Neural cell (in vitro differentiated cells): ENCODE measurements around the gene HECW1.

Source experiments
- EP300 ChIP-seq: fragments of 450-650 bp; conservative IDR thresholded peaks from 2 replicates; pipeline ENCODE4 v1.6.1; 2014; ENCODE audit warnings: antibody characterized with exemption, mild to moderate bottlenecking, moderate library complexity; ENCODE audit not compliant: poor library complexity, severe bottlenecking
- MXI1 ChIP-seq: fragments of 450-650 bp; conservative IDR thresholded peaks from 2 replicates; pipeline ENCODE4 v1.6.1; 2014; ENCODE audit warnings: antibody characterized with exemption, mild to moderate bottlenecking; ENCODE audit not compliant: poor library complexity, severe bottlenecking
- POLR2AphosphoS5 ChIP-seq: IDR thresholded peaks from 2 replicates; pipeline ENCODE4 v1.6.1; 2012
- TF ChIP-seq, protein P1 (sequence below): fragments of 450-650 bp; IDR thresholded peaks from 2 replicates; pipeline ENCODE4 v1.5.1; 2014; ENCODE audit warnings: antibody characterized with exemption, mild to moderate bottlenecking, moderate library complexity; ENCODE audit not compliant: poor library complexity, severe bottlenecking
- TF ChIP-seq, protein P2 (sequence below): IDR thresholded peaks from 2 replicates; pipeline ENCODE4 v1.6.1; 2012; ENCODE audit warnings: borderline replicate concordance

DNA sequence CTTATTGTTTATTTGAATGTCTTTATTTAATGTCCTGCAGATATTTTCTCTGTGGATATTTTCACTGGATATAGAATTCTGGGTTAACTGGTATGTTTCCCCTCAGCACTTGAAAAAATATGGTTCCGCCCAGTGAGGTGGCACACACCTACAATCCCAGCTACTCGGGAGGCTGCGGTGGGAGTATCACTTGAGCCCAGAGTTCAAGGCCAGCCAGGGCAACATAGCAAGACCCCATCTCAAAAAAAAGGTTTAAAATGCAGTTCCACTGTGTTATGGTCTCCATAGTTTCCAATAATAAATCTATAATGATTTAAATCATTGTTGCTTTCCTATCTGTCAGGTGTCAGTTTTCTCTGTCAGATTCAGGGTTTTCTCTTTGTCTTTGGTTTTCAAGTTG is 305.0 kb downstream of the HECW1 start:
- TF ChIP-seq, protein P1, sequence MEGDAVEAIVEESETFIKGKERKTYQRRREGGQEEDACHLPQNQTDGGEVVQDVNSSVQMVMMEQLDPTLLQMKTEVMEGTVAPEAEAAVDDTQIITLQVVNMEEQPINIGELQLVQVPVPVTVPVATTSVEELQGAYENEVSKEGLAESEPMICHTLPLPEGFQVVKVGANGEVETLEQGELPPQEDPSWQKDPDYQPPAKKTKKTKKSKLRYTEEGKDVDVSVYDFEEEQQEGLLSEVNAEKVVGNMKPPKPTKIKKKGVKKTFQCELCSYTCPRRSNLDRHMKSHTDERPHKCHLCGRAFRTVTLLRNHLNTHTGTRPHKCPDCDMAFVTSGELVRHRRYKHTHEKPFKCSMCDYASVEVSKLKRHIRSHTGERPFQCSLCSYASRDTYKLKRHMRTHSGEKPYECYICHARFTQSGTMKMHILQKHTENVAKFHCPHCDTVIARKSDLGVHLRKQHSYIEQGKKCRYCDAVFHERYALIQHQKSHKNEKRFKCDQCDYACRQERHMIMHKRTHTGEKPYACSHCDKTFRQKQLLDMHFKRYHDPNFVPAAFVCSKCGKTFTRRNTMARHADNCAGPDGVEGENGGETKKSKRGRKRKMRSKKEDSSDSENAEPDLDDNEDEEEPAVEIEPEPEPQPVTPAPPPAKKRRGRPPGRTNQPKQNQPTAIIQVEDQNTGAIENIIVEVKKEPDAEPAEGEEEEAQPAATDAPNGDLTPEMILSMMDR, result no peak
- TF ChIP-seq POLR2AphosphoS5 (no peak), MXI1 (no peak), EP300 (no peak)
- TF ChIP-seq, protein P2, sequence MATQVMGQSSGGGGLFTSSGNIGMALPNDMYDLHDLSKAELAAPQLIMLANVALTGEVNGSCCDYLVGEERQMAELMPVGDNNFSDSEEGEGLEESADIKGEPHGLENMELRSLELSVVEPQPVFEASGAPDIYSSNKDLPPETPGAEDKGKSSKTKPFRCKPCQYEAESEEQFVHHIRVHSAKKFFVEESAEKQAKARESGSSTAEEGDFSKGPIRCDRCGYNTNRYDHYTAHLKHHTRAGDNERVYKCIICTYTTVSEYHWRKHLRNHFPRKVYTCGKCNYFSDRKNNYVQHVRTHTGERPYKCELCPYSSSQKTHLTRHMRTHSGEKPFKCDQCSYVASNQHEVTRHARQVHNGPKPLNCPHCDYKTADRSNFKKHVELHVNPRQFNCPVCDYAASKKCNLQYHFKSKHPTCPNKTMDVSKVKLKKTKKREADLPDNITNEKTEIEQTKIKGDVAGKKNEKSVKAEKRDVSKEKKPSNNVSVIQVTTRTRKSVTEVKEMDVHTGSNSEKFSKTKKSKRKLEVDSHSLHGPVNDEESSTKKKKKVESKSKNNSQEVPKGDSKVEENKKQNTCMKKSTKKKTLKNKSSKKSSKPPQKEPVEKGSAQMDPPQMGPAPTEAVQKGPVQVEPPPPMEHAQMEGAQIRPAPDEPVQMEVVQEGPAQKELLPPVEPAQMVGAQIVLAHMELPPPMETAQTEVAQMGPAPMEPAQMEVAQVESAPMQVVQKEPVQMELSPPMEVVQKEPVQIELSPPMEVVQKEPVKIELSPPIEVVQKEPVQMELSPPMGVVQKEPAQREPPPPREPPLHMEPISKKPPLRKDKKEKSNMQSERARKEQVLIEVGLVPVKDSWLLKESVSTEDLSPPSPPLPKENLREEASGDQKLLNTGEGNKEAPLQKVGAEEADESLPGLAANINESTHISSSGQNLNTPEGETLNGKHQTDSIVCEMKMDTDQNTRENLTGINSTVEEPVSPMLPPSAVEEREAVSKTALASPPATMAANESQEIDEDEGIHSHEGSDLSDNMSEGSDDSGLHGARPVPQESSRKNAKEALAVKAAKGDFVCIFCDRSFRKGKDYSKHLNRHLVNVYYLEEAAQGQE, result no peak
